NK-92 (cell line): ENCODE results near the gene RABGAP1.

Experiments
- DNase-seq: peaks from one replicate; lab custom pipeline; 2025; ENCODE audit not compliant: unreplicated experiment; lab: John Stamatoyannopoulos, UW

RABGAP1 gene

GRCh38 chr9:123107639-123108285 is 166.9 kb downstream of the RABGAP1 start:
- no peak for DNase-seq

- no peak for DNase-seq
These were observed 168.2 kb downstream of the RABGAP1 start for GRCh38 chr9:123108976-123109375.

GRCh38 chr9:123109540-123110279 is 168.9 kb downstream of the RABGAP1 start:
- no peak for DNase-seq

- DNase-seq: no peak
These were observed 170.7 kb downstream of the RABGAP1 start for GRCh38 chr9:123111427-123112014.

GRCh38 chr9:123112015-123112975 is 171.5 kb downstream of the RABGAP1 start:
- no peak for DNase-seq

GRCh38 chr9:123113185-123113584 is 172.4 kb downstream of the RABGAP1 start:
- DNase-seq: no peak

GRCh38 chr9:123115146-123115913 is 174.5 kb downstream of the RABGAP1 start:
- DNase-seq: no peak

- no peak for DNase-seq
These were observed 175.2 kb downstream of the RABGAP1 start for GRCh38 chr9:123116036-123116435.

- DNase-seq: no peak
These were observed 178.7 kb downstream of the RABGAP1 start for GRCh38 chr9:123119566-123119965.

GRCh38 chr9:123120131-123120530 is 179.3 kb downstream of the RABGAP1 start:
- no peak for DNase-seq

GRCh38 chr9:123120953-123121352 is 180.1 kb downstream of the RABGAP1 start:
- no peak for DNase-seq

GRCh38 chr9:123121457-123121856 is 180.6 kb downstream of the RABGAP1 start:
- no peak for DNase-seq

- no peak for DNase-seq
These were observed 186.8 kb downstream of the RABGAP1 start for GRCh38 chr9:123127512-123128075.

- no peak for DNase-seq
These were observed 187.8 kb downstream of the RABGAP1 start for GRCh38 chr9:123128591-123128990.

GRCh38 chr9:123129423-123129822 is 188.6 kb downstream of the RABGAP1 start:
- DNase-seq: no peak

- DNase-seq: no peak
These were observed 190.4 kb downstream of the RABGAP1 start for GRCh38 chr9:123131258-123131657.

GRCh38 chr9:123131993-123132392 is 191.2 kb downstream of the RABGAP1 start:
- DNase-seq: no peak

- no peak for DNase-seq
These were observed 191.9 kb downstream of the RABGAP1 start for GRCh38 chr9:123132696-123133095.

- DNase-seq: no peak
These were observed 194.6 kb downstream of the RABGAP1 start for GRCh38 chr9:123135430-123135829.

- no peak for DNase-seq
These were observed 197.3 kb downstream of the RABGAP1 start for GRCh38 chr9:123138163-123138562.
